NCI-H2227 treated with DMSO at 0.1 percent for 48 hours (cell line): ENCODE data around the gene GSTT2.
"Not testable (repeated sequence)": the region's sequence is repeated elsewhere in the genome, so short reads cannot be mapped to it uniquely, and the experiment has no call there.

ENCODE experiments used
- DNase-seq: peaks from one replicate; lab custom pipeline; 2025; lab: John Stamatoyannopoulos, UW

Gene GSTT2

GRCh38 chr22:23974345-23974744, 5.6 kb upstream of the GSTT2 start, which contains the start of gene DDT:
Gene DDT (minus strand): TSS chr22:23974441. CDS start chr22:23974414, 27 bp downstream.
- DNase-seq = not testable (repeated sequence)

GRCh38 chr22:23974836-23975352, 5.0 kb upstream of the GSTT2 start:
- DNase-seq = not testable (repeated sequence)

DNA sequence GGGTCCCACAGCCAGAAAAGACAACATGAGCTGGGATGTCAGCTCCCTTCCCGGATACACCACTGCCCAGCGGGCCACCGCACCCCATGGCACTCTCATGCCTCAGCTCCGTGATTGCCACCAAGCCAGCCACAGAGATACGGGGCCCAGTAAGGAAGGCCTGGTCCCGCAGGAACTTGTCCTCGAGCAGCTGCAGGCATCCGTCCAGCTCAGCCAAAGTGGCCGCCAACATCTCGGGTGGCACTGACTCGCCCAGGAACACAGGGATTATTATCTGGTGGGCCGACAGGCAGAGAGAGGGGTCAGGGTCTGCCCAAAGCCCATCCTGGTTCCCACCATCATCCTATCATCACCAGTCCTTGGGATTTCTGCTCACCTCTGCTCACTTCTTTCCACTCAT, 2.6 kb upstream of the GSTT2 start:
- DNase-seq = not testable (repeated sequence)

- not testable (repeated sequence) for DNase-seq
Measured at GRCh38 chr22:23980567-23980966, 633 bp downstream of the GSTT2 start.

GRCh38 chr22:23984430-23984829, 4.5 kb downstream of the GSTT2 start:
- DNase-seq = peak; percentile 11

GRCh38 chr22:23986089-23986488, 6.2 kb downstream of the GSTT2 start:
- DNase-seq = not testable (repeated sequence)

GRCh38 chr22:23986538-23987178, 6.7 kb downstream of the GSTT2 start:
- DNase-seq = not testable (repeated sequence)

- not testable (repeated sequence) for DNase-seq
Measured at GRCh38 chr22:23989583-23990244, 9.8 kb downstream of the GSTT2 start.

DNA sequence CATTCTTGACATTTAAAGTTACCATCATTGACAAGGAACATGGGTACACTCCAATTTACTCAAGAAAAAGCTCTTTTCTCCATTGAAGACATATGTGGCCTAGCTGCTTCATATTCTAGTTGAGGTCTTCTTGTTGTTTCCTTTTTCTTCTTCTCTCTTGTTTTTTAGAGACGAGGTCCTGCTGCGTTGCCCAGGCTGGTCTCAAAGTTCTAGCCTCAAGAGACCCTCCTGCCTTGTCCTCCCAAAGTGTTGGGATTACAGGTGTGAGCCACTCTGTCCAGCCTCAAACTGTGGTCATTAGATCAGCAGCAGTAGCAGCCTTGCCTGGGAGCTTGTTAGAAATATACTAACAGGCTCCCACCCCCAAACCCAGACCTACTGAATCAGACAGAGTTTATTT, 13.1 kb downstream of the GSTT2 start:
- DNase-seq = not testable (repeated sequence)

GRCh38 chr22:23993581-23994177, 13.7 kb downstream of the GSTT2 start:
- DNase-seq = not testable (repeated sequence)

DNA sequence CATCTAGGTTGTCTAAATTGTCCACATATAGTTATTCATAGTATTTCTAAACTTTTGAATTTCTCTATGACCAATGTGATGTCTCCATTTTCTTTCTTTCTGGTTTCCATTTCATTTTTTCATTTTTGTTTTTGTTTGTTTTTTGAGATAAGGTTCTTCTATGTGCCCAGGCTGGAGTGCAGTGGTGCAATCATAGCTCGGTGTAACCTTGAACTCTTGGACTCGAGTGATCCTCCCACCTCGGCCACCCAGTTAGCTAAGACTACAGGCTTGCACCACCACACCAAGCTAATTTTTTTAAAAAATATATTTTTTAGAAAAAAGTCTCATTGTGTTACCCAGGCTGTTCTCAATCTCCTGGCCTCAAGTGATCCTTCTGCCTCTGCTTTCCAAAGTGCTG, 17.2 kb downstream of the GSTT2 start:
- DNase-seq = no peak

DNA sequence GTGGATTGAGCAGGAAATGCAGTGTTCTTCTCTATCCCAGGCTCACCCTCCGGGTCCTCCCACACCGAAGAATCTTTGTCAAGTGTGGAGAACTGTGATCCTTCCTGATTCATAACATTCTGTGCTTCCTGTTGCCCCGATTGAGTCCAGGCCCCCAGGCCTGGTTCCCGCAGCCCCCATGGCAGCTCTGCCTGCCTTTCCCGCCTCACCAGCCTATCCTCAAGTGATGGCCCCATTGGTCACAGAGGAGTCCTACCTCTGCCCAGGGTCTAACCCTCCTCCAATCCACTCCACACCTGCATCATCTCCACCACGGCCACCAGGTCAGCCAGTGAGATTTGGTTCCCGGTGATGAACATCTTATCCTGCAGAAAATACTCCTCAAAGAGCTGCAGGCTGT, 19.8 kb downstream of the GSTT2 start:
- DNase-seq = not testable (repeated sequence)

GRCh38 chr22:24001314-24001713, 21.4 kb downstream of the GSTT2 start:
- no peak for DNase-seq

- no peak for DNase-seq
Measured at GRCh38 chr22:24002272-24002671, 22.3 kb downstream of the GSTT2 start.

DNA sequence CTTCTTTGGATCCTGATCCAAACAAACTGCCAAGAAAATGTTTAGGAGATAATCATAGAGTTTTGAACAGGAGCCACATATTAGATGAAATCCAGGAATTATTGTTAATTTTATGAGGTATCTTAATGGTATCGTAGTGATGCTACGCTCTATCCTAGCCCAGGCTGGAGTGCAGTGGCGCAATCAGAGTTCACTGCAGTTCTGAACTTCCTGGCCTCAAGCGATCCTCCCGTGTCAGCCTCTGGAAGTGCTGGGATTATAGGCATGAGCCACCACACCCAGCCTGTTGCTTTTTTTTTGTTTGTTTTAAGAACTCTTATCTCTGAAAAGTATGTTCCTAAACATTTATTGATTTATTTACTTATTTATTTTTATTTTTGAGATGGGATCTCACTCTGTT, 22.9 kb downstream of the GSTT2 start:
- no peak for DNase-seq

DNA sequence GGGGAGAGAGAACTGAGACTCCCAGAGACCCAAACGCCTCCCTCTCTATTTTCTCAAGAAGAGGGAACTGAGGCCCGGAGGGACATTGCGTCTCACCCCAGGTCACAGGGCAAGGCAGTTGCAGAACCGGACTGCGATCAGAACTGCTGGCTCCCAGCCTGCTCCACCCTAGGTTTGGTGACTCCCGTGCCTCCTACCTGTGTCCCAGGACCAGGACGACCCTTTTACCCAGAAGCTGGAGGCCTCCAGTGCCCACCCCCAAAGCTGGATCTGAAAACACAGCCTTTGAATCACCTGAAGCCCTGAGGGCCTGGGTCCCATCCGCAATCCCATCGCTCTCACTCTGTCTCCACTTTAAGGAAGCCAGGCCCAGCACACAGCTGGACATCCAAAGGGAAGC, 24.0 kb downstream of the GSTT2 start:
- DNase-seq = no peak

DNA sequence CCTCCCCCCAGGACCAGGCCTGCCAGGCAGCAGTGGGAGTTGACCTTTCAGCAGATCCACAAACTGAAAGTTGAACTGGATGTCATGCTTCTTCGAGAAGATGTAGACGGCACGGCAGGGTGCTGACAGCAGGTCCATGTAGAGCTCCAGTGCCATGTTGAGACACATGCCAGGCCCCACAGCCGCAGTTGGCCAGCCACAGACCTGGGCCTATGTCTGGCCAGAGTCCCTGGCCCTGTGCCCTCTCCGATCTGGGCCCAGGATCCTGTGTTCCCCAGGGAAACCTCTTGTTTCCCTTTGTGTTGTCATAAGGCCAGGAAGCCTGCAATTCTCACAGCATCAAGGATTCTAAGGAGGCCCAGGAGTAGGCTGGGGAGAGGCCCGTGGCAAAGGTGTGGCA, 25.3 kb downstream of the GSTT2 start, which contains the start of gene GSTT4:
Gene GSTT4, minus strand, starts transcription at position 253 of the 400 bp plus-strand sequence. Its CDS starts 97 bp downstream, at position 156.
- DNase-seq = no peak

- no peak for DNase-seq
Measured at GRCh38 chr22:24006207-24006913, 26.4 kb downstream of the GSTT2 start.

DNA sequence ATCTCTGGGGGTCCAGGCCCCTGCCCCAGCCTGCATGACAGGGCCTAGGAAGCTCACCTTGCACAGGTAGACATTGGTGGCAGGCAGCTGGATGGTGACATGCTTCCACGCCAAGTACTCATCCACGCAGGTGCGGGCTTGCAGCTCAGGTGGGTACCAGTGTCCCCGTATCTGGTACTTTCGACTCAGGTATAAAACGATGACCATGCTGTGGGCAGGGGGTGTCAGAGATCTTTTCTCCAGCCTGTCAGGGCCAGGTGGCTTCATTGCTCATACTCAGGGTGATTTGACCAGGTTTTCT, 26.9 kb downstream of the GSTT2 start:
- DNase-seq = no peak

DNA sequence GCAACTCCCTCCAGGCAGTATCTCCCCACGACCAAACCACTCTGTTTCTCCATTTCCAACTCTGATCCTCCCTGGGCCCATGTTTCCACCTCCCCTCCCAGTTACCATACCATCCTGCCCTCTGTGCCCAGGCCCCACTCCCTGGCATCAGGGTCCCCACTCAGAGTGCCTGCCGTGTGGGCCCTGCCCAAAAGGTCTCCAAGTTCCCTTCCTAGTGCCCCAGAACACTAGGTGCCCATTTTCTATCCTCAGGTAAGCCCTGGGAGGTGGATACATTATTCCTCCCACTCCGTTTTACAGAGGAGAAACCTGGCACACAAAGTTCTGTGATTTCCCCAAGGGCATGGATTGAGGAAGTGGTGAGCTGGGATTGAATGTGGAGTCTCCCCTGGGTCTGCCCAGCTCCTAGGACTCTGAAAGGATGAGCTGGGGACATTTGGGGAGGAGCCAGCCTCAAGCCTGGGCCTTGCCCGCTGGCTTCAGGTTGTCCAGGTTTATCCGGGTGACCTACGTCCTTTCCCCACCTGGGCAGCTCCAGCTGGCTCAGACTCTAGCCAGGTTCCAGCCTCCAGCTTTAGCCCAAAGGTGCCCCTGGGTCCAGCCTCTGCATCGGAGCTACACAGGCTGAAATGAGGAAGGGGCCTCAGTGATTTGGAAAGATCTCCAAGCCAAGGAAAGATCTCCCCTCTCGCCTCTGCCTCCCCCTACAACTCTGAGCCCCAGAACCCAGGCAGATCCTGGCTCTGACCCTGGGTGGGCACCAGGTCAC, 27.5 kb downstream of the GSTT2 start:
- no peak for DNase-seq

DNA sequence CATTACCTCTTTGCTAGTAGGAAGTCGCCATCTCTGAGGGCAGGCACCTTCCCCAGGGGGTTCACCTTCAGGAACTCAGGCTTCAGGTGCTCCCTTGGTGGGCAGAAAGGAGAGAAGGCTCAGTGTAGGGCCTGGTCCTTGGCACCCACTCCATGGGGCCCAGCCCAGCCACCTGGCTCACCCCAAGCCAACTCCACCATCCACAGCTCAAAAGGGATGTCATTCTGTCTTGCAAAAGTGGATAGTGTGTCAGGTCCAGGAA, 28.0 kb downstream of the GSTT2 start:
- DNase-seq = no peak
